Lower leg skin (tissue), 3 donors: ENCODE measurements around the gene CAND1.

ENCODE experiments used
- CTCF ChIP-seq, 3 donors: fragments of 450-650 bp; IDR thresholded peaks; one replicate each; pipeline ENCODE4 v1.5.1; 2016; ENCODE audit warnings: antibody characterized with exemption in 3 of 3, mild to moderate bottlenecking in 3 of 3, moderate library complexity in 2 of 3
- POLR2A ChIP-seq, 2 donors: fragments of 450-650 bp; IDR thresholded peaks; one replicate each; pipeline ENCODE4 v1.6.1; 2016 to 2017; ENCODE audit warnings: antibody characterized with exemption in 2 of 2, mild to moderate bottlenecking in 1 of 2, moderate library complexity in 1 of 2

- TF ChIP-seq CTCF (IDR thresholded peaks at IDR 0.05) (no peak), POLR2A (IDR thresholded peaks at IDR 0.05) (no peak)
Measured at GRCh38 chr12:67286257-67286656, 17.1 kb downstream of the CAND1 start.
